ENCODE results near the gene AOPEP.

DNA sequence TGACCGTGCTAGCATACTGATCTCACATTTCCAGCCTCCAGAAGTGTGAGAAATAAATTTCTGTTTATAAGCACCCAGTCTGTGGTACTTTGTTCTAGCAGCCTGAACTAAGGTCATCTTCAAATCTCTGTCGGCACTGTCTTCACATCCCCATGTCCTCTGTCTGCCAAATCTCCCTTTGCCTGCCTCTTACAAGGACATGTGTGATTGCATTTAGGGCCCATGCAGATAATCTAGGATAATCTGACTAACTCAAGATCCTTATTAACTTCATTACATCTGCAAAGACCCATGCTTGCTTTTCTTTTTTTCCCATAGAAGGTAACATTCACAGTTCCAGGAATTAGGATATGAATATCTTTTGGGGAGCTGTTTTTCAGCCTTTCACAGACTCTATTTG, 132.7 kb downstream of the AOPEP start:
- TF ChIP-seq, protein P1, sequence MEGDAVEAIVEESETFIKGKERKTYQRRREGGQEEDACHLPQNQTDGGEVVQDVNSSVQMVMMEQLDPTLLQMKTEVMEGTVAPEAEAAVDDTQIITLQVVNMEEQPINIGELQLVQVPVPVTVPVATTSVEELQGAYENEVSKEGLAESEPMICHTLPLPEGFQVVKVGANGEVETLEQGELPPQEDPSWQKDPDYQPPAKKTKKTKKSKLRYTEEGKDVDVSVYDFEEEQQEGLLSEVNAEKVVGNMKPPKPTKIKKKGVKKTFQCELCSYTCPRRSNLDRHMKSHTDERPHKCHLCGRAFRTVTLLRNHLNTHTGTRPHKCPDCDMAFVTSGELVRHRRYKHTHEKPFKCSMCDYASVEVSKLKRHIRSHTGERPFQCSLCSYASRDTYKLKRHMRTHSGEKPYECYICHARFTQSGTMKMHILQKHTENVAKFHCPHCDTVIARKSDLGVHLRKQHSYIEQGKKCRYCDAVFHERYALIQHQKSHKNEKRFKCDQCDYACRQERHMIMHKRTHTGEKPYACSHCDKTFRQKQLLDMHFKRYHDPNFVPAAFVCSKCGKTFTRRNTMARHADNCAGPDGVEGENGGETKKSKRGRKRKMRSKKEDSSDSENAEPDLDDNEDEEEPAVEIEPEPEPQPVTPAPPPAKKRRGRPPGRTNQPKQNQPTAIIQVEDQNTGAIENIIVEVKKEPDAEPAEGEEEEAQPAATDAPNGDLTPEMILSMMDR (IDR thresholded peaks at IDR 0.05 in 8 of 11, conservative IDR thresholded peaks at IDR 0.05 in 3 of 11), result no peak
- TF ChIP-seq POLR2A (IDR thresholded peaks at IDR 0.05) (no peak), POLR2AphosphoS5 (IDR thresholded peaks at IDR 0.05) (no peak)

Data from spleen (tissue), 7 donors.